HL-60 (cell line): ENCODE data around the gene TXNIP.
A peak's percentile ranks its signal among the peaks of the same experiment; 100 is the strongest.

Experiments
- DNase-seq, 2 experiments: peaks; one replicate each; pipeline ENCODE4 v3.0.0-alpha.2; 2010 to 2020; ENCODE audit warnings: low read depth in 1 of 2, low spot score in 1 of 2
- H3K27ac ChIP-seq: fragments of 250-450 bp; sonication (Bioruptor Pico); replicated peaks from 2 replicates; pipeline ENCODE4 v1.5.1; 2020; ENCODE audit warnings: mild to moderate bottlenecking, moderate library complexity
- H3K27me3 ChIP-seq: fragments of 250-450 bp; sonication (Bioruptor Pico); 2 replicates; pipeline ENCODE4 v1.5.1; 2021; ENCODE audit warnings: mild to moderate bottlenecking, moderate library complexity; ENCODE audit not compliant: insufficient read depth, poor library complexity, severe bottlenecking
- H3K4me3 ChIP-seq: replicated peaks from 2 replicates; pipeline ENCODE4 v1.5.1; 2011; ENCODE audit warnings: mild to moderate bottlenecking, control low read depth, low read length; ENCODE audit not compliant: insufficient read depth
- GABPA ChIP-seq: IDR thresholded peaks from 2 replicates; pipeline ENCODE4 v1.6.1; 2012; ENCODE audit warnings: low read depth
- POLR2AphosphoS5 ChIP-seq: IDR thresholded peaks from 2 replicates; pipeline ENCODE4 v1.6.1; 2012; ENCODE audit warnings: low read depth
- SPI1 ChIP-seq: IDR thresholded peaks from 2 replicates; pipeline ENCODE4 v1.6.1; 2012; ENCODE audit warnings: low read depth, mild to moderate bottlenecking, borderline replicate concordance
- TF ChIP-seq, protein P1 (sequence below): IDR thresholded peaks from 2 replicates; pipeline ENCODE4 v1.6.1; 2012; ENCODE audit warnings: low read depth; ENCODE audit not compliant: insufficient replicate concordance
- TF ChIP-seq, protein P2 (sequence below): IDR thresholded peaks from one replicate; pipeline ENCODE4 v1.5.1; 2011; ENCODE audit warnings: low read length, control low read depth, inconsistent platforms; ENCODE audit not compliant: insufficient read depth

The TXNIP gene

DNA sequence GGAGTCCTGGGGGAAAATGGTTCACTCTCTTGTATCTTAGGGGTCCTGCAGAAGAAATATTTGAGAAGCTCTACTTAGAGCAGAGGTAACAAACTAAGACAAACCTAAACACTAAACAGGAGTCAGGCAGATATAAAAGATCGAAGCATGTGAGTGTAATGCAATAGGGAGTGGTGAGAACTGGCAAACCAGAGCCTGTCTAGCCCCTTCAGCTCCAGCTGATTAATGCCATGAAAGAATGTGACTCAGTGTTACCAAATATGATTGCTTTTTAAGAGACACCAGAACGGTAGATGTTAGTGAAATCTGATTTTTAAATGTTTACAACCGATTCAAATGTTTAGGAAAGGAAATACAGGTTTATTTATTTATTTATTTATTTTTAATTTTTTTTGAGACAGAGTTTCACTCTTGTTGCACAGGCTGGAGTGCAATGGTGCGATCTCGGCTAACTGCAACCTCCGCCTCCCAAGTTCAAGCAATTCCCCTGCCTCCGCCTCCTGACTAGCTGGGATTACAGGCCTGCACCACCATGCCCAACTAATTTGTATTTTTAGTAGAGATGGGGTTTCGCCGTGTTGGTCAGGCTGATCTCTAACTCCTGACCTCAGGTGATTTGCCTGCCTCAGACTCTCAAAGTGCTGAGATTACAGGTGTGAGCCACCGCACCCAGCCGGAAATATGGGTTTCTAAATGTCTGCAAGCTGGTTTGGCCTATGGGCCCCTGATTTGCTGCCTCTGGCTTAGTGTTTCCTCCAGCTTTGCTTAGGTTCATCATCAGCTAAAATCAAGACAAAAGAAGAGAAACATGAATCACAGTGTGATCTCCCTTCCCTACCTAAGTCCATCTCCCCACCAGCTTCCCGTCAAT, 12.2 kb downstream of the TXNIP start:
- no peak overlapping the region for H3K4me3 ChIP-seq
- no peak for DNase-seq
- no peaks in the 10 kb centered on the region for H3K27me3 ChIP-seq
- H3K27ac ChIP-seq, result peak overlapping the region; percentile 79
- TF ChIP-seq GABPA (no peak), POLR2AphosphoS5 (no peak), SPI1 (no peak)
- TF ChIP-seq, protein P1, sequence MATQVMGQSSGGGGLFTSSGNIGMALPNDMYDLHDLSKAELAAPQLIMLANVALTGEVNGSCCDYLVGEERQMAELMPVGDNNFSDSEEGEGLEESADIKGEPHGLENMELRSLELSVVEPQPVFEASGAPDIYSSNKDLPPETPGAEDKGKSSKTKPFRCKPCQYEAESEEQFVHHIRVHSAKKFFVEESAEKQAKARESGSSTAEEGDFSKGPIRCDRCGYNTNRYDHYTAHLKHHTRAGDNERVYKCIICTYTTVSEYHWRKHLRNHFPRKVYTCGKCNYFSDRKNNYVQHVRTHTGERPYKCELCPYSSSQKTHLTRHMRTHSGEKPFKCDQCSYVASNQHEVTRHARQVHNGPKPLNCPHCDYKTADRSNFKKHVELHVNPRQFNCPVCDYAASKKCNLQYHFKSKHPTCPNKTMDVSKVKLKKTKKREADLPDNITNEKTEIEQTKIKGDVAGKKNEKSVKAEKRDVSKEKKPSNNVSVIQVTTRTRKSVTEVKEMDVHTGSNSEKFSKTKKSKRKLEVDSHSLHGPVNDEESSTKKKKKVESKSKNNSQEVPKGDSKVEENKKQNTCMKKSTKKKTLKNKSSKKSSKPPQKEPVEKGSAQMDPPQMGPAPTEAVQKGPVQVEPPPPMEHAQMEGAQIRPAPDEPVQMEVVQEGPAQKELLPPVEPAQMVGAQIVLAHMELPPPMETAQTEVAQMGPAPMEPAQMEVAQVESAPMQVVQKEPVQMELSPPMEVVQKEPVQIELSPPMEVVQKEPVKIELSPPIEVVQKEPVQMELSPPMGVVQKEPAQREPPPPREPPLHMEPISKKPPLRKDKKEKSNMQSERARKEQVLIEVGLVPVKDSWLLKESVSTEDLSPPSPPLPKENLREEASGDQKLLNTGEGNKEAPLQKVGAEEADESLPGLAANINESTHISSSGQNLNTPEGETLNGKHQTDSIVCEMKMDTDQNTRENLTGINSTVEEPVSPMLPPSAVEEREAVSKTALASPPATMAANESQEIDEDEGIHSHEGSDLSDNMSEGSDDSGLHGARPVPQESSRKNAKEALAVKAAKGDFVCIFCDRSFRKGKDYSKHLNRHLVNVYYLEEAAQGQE, result no peak
- TF ChIP-seq, protein P2, sequence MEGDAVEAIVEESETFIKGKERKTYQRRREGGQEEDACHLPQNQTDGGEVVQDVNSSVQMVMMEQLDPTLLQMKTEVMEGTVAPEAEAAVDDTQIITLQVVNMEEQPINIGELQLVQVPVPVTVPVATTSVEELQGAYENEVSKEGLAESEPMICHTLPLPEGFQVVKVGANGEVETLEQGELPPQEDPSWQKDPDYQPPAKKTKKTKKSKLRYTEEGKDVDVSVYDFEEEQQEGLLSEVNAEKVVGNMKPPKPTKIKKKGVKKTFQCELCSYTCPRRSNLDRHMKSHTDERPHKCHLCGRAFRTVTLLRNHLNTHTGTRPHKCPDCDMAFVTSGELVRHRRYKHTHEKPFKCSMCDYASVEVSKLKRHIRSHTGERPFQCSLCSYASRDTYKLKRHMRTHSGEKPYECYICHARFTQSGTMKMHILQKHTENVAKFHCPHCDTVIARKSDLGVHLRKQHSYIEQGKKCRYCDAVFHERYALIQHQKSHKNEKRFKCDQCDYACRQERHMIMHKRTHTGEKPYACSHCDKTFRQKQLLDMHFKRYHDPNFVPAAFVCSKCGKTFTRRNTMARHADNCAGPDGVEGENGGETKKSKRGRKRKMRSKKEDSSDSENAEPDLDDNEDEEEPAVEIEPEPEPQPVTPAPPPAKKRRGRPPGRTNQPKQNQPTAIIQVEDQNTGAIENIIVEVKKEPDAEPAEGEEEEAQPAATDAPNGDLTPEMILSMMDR, result no peak

DNA sequence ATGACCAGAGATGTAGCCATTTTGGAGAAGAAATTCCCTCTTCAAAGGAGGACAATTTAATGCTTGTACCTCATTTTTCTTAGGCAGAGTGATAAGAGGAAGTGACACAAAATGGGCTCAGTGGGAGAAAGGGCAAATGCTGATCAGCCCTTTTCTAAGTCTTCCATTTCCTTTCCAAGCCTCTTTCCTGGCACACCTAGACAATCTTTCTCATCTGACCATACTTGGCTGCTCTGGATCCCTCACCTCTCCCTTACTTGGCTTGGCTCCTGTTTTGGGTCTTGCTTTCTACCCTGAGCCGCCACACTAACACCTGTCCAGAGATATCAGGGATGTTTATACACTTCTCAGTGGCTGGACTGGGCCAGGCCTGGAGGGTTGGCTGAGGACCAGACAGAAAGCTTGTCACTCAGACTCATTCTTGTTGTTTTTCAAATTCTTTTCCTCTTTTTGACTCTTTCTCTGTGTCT, 13.1 kb downstream of the TXNIP start:
- Histone ChIP-seq H3K27ac (peak overlapping the region; percentile 21), H3K27me3 (no peaks in the 10 kb centered on the region), H3K4me3 (no peak overlapping the region)
- DNase-seq, result no peak
- TF ChIP-seq GABPA (no peak), SPI1 (peak; percentile 92)

DNA sequence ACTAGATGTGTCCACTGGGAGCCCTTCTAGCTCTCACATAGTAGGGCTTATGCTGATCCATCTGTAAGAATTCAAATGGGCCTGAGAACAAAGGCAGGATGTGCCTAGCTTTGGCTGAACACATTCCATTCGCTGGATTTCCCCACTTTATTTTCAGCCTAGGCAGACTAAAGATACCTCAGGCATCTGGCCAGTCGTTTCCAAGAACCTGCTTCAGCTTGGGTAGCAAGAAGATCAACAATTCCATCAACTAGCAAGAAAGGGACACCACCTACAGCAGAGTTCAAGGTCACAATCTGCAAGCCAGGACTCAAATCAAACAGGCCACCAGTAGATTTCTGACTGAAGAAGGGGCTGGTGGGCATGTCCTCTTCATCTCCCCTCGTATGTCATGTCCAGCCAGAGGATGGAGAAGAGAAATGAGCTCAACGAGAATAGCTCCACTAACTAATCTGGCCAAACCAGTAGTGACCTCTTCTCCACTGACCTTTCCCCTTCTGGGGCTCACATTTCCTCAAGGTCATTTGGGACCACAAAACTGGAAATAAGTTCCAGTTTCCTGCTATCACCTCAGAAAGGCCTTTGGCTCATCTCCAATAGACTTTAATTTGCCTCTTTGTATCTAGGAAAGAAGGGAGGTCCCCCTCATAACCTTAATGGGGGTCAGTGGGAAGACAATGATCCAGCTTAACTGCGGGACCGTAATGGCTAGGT, 14.2 kb downstream of the TXNIP start:
- TF ChIP-seq POLR2AphosphoS5 (no peak), SPI1 (no peak), GABPA (no peak)
- TF ChIP-seq, protein P1, result no peak
- TF ChIP-seq, protein P2, result no peak
- no peaks in the 10 kb centered on the region for H3K27me3 ChIP-seq
- no peak for DNase-seq
- no peak overlapping the region for H3K27ac ChIP-seq
- H3K4me3 ChIP-seq, result no peak overlapping the region

DNA sequence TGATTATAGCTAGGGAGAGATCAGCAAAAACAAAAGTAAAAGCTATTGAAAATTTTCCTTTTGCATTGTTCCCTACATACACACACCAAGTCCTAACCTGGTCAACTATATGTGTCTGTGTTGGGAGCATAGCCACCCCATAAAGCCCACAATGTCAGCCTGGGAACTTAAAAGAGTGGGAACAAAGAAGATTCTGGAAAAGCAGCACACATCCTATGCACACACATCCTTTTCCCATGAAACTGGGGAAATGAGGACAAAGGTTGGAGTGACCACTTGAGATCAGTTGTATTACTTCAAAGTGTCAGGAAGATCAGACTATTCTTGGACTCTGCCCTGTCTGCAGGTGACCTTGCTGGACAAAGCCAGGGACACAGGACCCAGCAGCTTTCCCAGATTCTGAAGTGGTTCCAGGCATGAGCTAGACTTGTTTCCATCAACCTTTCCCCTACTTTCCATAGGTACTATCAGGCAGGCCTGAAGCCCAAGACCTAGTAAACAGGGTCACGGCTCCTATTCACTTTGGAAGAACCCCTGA, 15.9 kb downstream of the TXNIP start:
- Histone ChIP-seq H3K27ac (peak overlapping the region; percentile 91), H3K27me3 (no peaks in the 10 kb centered on the region), H3K4me3 (no peak overlapping the region)
- no peak for DNase-seq
- TF ChIP-seq POLR2AphosphoS5 (no peak), SPI1 (no peak), GABPA (no peak)
- TF ChIP-seq, protein P2, result no peak
- TF ChIP-seq, protein P1, result no peak
